NOMO-1 treated with DMSO at 0.1 percent for 48 hours (cell line): Measurements from ENCODE around the gene MNX1.

Experiments used
- DNase-seq: peaks from one replicate; lab custom pipeline; 2025; ENCODE audit not compliant: unreplicated experiment; lab: John Stamatoyannopoulos, UW

The MNX1 gene

DNA sequence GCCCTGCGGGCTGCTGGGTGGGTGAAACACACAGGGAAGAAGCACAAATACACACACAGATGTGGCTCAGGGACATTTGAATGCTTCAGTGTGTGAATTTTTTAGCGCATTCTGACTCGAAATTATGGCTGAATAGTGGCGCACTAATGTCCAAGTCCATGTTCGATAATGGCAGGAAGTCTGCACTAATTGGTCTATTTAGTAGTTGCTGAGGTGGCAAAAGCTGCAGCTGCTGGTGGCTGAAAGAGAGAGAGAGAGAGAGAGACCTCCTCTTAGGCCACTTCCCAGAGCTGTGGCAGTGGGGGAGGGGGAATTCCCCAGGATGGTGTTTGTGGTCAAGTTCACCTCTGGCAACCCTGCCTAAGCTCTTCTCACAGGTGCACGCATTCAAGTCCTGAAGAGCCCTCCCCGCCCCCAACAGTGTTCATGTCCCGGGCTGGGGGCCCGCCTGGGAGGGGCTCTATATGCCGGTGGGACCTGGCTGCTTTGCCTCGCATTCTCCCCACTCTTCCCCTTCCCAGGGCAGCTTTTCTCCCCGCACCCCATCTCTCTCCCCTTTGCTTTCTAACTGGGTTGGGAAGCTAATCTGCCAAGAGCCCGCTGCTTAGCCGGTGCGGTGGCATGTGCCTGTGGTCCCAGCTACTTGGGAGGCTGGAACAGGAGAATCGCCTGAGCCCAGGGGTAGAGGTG is 6.0 kb upstream of the MNX1 start:
- DNase-seq = no peak

DNA sequence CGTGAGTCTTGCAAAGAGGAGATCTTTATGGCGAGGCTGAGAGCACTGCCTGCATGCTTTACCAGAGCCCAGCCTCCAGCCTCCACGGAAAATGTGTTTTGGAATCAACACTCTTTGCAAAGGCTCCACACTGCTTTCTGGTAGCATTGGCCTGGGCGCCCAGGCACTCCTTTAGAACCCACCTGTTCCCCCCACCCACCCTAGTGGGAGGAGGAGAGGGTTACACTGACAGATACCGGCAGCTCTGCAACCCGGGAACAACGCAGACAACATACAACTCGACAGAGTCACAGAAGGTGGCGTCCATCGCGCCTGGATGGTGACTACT is 5.5 kb upstream of the MNX1 start:
- no peak for DNase-seq

DNA sequence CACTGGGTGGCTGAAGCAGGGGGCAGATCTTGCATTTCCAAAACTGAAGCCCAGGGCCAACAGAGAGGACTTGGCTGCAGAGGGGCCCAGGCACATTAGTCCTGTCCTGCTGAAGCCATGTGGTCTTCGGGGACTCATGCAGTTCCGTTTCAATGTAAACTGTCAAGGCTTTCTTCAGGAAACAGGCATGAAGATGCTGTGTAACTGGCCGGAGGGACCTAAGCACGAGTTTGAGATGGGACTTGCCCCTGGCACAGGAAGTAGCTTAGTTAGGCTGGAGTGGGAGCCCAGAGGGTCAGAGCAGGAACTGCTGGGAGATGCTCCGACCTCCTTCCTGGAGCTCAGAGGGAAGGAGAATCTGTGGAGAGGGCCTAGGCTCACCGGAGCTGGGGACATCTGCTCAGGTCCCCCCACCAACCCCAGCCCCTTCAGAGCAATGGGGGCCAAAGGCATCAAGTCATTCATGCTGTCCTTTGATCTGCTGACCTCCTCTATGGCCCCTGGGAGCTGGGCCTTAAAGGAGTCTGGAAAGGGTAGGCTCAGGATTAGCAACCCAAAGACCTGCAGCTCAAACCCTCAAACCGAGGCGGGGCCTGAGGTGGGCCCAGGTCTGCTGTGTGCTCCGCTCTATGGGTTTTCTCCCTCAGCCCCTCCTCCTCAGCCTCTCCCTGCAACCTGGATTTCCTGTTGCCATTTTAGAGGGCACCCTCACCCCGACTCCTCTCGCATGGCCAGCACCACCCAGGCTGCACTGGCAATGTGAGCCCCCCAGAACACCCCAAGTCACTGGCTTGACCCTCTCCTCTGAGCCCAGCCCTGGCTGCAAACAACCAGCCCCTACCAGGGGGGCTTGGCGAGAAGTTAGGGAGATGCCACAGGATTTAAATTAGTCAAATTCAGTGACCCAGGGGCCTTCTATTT is 4.4 kb upstream of the MNX1 start:
- no peak for DNase-seq

DNA sequence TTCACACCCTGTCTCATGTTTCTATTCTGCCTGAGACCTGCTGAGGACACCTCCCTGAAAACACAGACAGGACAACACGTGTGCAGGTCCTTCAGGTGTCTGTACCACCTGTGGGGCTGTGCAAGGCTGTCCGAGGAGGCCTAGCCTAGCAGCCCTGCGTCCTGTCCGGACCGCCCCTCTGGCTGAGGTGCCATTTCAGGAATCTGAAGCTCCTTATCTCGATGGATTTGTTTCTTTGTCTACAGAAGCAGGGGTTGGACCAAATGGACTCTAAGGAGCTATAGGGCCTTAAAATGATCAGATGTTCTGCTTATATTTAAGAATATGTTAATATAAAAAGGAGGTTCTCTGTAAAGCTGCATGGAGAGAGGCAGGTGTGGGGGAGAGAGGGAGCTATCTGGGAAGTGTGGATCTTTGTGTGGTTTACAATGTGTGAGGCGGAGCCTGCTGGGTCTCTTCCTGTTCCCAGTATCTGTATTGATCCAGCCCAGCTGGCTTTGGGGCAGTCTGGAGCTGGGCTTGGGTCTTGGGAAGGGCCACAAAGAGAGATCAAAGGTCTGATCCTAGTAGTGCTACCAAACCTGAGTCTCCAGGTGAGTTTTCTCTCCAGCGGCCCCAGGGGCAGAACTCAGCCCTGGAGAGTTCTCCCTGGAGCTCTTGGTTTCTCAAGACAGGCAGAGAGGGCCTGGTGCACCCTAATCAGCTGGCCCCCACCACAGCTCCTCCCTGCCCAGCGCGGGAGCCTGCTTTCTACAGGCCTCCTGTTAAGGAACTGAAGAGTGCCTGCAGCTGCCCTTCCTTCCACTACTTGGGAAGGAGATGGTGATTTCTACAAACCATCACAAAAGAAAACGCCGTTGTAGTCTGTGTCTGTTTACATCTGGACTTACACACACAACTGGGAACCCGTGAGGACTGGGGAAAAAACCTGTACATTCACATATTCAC is 3.4 kb upstream of the MNX1 start:
- DNase-seq = no peak

DNA sequence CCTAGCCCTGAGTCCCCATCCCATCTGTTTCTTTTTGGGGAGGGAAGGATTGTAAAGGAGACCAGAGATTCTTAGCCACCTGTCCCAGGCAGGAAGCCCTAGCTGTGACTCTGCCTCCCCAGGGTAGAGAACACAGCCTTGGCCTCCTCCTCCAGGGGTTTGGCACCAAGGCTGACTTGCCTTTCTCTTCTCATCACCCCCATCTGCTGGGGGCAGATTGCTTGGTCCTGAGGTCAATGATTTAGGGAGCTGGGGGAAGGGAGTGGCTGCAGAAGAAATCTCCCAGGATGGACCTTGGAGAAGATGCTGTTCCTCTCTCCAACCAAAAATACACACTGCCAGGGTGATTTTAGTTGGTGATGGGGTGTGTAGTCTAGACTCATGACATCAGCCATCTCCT is 2.6 kb upstream of the MNX1 start:
- no peak for DNase-seq

DNA sequence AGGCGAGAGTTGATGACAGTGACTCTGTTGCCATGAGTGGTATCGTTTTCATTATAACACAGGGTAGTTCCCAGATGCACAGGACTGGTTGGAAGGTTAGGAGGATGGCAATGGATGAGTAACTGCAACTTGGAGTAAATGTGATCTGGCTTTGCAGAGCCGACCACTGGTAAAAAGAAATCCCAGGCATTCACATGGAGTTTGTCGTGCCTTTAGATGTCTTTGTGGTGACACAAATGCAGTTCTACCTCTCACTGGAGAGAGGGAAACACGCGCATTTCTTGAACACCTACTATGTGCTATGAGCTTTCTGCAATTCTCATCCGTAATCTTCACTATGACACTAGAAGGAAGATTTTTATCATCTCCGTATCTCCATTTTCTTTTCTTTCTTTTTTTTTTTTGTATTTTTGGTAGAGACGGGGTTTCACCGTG is 1.7 kb upstream of the MNX1 start:
- no peak for DNase-seq

DNA sequence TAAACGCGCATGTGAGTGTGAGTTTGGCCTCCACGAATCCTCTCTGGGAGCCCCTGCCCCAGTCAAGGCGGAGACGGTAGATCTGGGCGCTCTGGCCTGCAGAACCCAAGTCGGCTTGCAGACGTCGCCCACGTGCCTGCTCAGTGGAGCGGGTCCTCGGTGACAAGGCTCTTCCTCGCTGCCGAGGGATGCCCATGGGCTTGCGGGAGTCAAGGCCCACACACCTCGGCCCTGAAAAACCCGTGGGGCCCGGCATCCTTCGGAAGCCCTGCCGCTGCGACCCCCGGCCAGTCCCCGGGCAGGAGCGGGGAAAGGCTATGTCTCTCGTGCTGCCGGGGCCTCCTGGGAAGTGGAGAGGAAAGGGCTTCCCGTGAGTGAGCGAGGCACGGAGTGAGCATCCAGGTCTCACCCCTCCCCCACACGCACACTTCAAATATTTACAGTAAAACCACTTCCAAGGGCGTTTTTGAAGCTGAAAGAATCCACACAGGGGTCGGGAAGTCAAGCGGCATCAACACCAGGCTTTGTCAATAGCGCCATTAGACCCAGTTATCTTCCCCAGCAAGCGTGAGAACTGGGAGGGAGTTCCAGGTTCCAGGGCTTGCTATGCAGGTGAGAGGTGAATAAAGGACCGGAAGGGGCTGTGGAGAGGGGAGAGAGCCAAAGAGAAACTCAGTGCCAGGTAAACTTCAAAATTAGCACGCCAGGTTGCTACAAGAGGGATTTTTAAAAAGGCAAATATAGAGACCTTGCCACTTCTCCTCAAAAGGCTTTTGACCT is 1.1 kb upstream of the MNX1 start:
- no peak for DNase-seq

DNA sequence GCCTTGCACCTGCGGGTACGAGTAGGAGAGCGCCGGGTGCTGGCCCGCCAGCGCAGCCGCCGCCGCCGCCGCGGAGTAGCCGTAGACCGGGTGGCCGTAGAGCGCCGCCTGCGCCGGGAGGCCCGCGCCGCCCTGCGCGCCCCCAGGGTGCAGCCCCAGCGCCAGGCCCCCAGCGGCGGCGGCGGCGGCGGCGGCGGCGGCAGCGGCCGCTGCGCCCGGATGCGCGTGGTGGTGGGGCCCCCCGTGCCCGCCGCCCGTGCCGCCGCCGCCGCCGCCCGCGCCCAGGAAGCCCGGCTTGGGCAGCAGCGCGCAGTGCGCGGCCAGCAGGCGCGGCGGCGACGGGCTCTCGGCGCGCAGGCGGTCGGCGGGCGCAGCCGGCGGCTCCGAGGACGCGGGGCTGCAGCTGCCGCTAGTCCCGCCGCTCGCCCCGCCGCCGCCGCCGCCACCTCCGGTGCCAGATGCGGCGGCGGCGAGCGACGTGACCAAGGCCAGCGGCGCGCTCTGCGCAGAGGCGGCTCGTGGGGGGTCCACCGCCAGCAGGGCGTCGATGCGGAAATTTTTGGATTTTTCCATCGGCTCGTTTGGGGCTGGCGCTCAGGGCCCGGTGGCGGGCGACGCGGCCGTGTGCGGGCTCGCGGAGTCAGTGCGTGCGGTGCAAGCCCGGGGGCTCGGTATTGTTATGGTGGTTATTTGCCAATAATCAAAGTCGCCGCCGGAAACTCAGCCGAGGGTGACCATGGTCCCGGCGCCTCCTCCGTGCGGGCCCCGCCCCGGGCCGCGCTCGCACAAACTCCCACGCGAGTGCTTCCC is 480 bp downstream of the MNX1 start:
- no peak for DNase-seq

DNA sequence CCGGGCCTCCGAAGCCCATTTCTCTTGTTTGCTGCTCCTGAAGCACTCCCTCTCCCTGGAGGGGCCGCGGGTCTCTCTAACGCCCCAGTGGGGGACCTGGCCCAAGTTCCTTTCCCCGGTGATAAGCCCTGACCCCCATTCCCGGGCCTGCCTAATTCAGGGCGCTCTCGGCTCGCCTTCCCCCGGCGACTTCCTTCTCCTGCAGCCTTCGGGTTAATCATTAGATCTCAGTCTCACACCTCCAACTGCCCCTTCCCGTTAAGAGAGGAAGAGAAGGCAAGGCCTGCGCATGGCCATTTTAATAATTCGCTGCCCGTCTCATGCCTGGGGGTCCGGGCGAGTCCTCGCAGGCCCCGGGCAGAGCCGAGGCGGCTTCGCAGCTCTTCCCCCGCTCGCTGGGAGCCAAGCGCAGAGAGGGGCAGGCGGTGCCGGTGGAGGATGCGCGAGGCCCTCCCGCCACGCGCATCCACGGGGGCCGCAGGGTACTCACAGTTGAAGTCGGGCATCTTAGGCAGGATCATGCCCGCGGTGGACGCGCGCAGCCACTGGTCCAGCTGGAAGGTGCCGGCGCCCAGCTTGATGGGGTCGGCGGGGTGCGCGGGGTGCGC is 1.2 kb downstream of the MNX1 start:
- DNase-seq = no peak

DNA sequence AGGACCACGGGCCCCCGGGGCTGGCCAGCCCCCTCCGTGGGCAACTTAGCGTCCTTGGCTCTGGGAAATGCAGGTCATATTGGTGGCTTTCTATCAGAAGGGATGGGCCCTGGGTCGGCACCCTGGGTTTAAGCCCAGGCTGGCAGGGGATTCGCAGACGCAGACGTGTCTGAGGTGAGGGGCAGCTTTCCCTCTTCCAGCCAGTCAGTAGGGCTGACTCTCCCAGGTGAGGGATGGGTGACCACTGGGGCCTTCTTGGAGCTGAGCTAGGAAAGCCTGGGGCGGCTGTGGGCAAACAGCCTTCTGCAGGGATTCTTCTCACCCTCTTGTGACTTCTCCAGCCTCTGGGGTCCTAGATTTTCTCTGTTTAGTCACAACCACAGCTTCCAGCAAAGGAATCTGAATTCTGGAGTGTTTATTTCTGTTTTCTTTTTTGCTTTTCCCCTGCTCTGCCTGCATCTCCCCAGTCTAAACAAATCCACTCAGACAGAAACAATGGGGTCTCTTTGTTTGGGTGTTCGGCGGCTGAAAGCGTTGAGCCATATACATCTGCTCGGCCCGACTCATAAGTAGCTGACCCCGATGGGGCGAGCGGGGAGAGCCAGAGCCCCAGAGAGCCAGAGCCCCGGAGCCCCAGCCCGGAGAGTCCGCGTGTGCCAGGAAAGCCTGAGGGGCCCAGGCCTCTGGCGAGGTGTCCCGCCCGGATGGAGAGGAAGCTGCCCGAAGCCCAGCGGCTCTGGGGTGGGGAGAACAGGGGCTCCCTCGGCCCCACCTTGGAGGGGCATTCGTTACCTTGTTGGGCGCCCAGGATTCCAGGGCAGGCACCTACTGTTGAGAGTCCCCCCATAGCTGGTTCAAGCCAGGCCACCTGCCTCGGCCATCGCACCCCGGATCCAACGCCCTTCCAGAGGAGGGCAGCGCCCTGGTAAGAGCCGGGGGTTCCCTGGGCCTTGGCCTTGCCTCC is 2.0 kb downstream of the MNX1 start:
- no peak for DNase-seq

DNA sequence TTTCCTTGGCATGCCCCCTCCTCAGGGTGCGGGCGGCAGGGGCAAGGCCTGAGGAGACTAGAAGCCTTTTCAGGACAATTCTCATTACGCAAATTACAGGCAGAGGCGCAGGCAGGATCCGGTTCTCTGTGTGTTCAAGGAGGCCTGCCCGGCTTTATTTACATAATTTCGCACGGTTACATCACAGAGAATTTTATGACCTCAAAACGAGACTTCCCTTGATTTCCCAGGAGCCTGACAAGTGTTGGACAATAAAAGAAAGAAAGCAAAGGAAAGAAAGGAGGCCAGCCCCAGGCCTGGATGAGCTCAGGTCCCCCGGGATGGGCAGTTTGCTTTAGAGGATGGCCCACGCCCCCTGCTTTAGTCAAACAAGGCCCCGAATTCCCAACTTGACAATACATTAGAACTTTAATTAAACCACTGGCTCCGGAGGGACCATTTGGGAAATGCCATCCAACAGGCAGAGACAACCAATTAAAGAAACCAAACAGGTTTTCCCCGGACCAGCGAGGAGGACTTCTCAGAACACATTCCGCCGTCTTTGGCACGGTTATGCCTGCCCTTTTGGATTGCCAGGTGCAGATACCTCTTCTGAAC is 2.9 kb downstream of the MNX1 start:
- no peak for DNase-seq

DNA sequence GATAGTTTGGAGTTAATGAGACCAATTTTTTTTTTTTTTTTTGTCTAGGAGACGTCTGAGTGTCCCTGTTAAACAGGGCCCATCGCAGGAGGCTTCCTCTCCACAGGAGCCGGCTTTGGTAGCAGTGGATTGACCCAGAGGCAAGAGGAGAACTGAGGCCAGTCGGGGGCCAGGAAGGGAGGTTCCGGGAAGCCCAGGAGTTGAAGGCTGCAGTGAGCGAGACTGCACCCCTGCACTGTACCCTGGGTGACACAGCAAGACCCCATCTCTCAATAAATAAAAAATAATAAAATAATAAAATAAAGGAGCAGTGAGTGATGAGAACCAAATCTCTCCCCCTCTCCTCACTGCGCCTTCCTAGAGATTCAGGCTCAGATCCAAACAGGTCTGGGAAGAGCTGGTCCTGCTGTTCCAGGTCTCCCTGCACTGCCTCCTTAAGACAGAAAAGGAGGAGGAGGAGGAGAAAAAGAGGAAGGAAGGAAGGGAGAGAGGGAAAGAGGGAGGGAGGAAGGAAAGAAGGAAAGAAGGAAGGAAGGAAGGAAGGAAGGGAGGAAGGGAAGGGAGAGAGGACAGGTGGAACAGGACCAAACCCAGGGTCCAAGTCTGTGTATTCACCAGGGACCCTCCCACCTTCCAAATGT is 3.5 kb downstream of the MNX1 start:
- no peak for DNase-seq

DNA sequence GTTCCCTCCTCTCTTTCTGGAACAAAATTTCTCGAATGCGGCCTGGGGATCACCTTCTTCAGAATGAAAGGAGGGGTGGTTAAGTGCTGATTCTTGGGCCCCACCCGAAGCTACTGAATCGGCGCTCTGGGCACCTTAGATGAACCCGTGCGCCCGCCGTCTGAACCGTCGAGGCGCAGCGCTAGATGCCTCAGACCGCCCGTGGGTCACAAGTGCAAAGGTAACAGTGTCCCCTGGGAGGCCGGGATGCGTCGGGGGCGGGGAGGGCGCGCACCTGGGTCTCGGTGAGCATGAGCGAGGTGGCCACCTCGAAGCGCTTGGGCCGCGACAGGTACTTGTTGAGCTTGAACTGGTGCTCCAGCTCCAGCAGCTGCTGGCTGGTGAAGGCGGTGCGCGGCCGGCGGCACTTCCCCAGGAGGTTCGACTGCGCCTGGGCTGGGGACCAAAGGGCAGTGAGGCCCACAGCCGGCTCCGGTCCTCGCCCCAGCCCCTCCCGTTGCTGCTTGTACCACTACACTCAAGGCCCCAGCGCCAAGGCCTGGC is 4.2 kb downstream of the MNX1 start:
- no peak for DNase-seq

DNA sequence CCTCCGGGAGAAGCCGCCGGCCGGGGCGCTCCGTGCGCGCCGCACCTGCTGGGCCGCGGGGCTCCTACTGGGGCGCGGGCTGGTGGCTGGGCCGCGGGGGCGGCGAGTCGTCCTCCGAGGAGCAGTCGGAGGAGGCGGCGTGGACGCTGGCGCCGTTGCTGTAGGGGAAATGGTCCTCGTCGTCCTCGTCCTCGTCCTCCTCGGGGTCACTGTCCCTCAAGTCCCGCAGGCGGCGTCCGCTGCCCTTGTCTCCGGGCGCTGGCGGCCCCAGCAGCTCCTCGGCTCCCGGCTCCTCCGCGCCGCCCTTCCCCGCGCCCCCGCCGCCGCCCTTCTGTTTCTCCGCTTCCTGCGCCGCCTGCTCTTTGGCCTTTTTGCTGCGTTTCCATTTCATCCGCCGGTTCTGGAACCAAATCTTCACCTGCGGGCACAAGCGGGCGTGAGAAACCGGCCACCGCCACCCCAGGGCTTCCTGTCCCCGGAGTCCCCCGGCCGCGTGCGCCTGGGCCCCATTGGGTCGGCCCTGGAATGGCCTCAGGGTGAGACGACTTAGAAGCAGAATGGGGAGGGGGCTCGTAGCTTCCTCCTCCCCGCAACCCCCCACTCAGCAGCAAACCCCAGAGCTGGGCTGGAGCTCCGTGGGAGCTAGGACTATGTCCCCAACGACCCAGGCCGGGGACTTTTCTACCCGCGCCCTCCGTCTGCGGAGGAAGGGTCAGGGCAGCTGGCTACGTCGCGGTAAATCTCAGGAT is 4.8 kb downstream of the MNX1 start:
- DNase-seq = no peak

DNA sequence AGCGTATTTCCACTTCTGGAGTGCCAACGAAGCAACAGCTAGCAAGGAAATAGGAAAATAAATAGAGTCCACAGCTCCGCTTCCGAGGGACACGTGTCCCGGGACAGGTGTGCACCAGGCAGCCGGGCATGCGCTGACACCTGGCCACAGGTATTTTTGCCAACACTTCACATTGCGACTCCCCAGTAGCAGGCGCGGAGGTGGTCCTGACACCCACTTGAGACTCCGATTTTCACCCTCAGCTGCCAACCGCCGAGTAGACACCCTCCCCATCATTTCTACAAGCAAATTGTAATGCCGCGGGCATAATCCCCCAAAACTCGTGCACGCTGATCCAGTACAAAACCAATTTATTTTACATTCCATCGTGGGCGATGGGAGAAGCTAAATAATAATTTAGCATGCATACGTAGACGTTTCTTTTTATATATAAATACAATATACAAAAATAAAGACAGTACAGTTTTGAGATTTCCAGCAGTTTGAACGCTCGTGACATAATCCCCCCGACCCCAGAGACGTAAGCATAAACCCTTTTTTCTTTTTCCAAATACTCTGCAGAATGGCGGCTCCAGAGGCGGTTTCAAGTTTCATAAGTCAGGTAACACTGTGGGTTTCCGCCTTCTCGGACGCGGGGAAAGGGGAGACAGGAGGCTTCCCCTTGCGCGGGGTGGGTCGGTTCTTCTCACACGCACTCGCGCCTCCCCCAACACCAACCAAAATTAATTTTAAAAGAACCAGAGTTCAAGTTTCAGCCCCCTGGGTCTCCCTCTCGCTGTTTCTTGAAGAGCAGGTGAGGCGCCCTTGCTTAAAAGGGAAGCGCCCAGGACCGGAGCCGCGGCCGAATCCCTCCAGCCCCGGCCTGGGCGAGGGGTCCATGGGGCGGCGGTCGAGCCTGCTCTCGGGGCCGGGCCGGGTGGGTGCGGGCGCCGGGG is 5.7 kb downstream of the MNX1 start:
- no peak for DNase-seq
